HS-5 (cell line): ENCODE measurements around the gene CLEC14A.

ENCODE experiments used
- DNase-seq: peaks from one replicate; pipeline ENCODE4 v3.0.0-alpha.2; 2012; ENCODE audit warnings: low read depth

CLEC14A gene

DNA sequence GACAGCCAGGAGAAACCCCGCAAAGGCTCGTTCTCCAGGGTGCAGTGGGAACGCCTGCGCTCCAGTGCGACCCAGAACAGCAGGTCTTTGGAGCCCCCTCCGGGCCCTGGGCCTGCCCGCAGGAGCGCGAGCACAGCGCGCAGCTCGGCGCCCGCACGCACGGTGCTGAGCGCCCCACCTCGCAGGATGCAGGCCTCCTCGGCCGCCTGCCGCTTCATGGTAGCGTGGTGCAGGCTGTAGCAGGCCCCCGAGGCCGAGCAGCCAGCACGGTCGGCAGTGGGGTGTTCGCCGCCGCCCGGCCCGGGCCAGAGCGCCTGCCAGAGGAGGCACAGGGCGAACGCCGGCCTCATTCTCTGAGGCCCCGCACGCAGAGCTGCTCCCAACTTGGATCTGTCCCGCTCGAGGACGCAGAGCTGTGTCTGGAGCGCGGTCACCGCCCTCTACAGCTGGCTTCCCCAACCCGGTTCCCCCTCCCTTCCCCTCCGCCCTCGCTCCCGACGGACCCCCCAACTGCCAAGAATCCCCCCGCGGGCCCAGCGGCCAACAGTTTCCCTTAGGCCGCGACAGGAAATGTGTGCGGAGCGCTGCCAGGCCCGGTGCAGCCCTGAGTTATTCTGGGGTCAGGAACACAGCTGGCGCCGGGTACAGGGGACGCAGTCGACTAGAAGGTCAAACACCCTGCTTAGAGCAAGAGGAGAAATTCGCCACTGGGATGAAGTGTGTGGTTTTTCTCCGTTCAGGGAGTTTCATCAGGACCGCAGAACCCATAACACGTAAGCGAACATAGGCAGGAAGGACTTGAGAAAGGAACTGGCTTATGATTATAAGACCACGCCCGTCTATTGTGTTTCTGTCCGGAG lies at the start of gene CLEC14A:
Gene CLEC14A, minus strand, starts transcription at position 421 of the 860 bp plus-strand sequence. Its CDS starts 71 bp downstream, at position 350.
- no peak for DNase-seq

DNA sequence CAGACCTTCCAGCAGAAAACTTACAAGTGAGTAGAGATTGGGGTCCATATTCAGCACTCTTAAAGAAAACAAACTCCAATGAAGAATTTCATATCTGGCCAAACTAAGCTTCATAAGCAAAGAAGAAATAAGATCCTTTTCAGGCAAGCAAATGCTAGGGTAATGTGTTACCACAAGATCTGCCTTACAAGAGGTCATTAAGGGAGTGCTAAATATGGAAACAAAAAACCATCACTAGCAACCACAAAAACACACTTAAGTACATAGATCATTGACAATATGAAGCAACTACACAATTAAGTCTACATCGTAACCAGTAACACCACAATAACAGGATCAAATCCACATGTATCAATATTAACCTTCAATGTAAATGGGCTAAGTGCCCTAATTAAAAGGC lies 47.1 kb upstream of the CLEC14A start:
- no peak for DNase-seq

DNA sequence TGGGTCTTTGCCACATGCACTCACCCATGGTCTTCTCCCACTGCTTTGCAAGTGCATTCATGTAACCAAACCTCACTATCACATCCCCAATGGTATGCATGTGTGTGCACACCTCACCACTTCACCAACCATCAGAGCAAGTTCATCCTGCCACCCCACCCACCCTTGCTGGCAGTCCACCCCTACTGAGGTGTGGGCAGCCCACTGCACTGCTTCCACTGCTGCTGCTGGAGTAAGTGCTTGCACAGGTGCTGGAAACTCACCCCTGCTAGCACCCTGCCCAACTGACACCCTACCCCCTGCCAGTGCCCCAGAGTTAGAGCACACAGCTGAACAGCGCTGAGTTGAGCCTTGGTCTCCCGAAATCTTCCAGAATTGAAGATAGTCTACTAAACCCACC lies 46.1 kb upstream of the CLEC14A start:
- DNase-seq: no peak

- DNase-seq: no peak
These were observed 41.8 kb upstream of the CLEC14A start for GRCh38 chr14:38297681-38298080.

- no peak for DNase-seq
These were observed 36.0 kb upstream of the CLEC14A start for GRCh38 chr14:38291681-38292467.

DNA sequence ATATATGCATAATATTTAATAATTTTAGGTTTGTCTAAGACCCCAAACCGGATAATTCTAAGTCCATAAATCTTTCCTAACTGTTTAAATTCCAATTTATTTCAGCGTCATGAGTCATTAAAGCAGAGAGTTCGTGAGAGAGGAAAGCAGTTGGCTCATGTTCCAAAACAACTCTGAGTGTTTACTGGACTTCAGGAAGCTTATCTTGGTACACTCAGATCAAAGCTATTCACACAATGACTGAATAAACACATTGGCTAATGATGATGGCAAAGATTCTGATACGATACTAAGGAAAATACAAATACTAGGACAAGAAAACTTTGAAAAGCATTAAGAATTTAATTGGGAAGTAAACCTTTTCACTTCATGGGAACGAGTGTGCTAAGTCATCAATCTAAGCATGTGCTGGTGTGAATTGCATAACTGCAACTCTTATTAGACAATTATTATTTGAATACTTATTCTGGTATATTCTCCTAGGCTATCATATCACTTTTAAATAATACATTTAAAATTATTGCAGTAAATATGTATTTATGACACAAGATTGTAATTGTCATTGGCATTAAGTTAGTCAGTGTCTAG lies 34.8 kb upstream of the CLEC14A start:
- peak; percentile 74 for DNase-seq

GRCh38 chr14:38286452-38286851 lies 30.6 kb upstream of the CLEC14A start:
- DNase-seq: no peak

DNA sequence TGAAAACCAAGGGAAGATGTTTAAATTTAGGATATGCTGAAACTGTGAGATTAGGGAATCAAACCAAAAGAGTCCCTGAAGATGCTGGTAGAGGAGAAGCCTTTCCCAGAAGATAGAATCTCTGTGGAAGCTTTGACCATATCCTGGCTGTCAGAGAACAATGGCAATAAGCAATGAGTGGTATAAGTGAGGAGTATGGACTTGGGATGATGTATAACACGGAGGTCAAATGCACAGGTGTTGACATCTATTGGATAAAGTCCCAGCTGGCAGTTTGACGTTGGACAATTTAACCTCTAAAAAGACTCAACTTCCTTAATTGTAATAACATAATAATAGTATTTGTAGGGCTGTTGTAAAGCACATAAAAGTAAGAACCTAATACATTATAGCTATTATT lies 30.1 kb upstream of the CLEC14A start:
- no peak for DNase-seq

- no peak for DNase-seq
These were observed 27.0 kb upstream of the CLEC14A start for GRCh38 chr14:38282936-38283335.

DNA sequence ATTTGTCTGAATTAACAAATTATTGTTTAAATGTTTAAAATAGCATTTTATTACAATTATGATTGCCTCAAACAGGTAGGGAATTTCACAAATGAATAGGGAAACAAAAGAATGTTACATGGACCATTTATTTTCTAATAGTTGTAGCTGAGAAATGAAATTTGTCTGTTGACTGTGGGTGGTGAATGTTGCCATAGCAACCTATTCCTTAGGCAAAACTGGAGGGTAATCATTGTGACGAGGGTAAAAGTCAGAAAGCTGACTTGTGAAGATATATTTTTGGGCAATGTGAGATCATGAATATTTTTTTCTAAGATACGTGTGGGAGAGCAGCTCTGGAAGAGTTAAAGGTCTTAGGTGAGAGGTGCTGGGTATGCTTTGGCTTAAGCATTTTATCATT lies 24.2 kb upstream of the CLEC14A start:
- DNase-seq: no peak

DNA sequence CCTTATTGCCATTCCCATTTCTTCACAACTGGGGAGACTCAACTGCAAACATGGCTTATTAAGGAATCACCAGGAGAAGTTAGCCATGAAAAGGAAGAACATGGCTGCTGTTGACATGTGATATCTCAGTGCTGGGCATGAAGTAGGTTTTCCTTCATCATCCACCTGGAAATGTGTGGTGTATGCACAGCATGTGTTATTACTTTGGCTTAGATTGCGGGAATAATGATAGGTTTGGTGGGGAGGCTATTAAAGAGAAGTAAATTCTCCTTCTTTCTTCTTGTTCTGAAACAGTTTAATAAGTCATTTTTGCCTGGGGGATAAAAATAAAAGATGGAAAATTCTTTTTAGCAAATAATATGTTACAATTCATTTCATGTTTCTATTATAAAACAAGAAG lies 23.7 kb upstream of the CLEC14A start:
- no peak for DNase-seq

- DNase-seq: no peak
These were observed 22.1 kb upstream of the CLEC14A start for GRCh38 chr14:38278035-38278434.

GRCh38 chr14:38262844-38263243 lies 7.0 kb upstream of the CLEC14A start:
- DNase-seq: no peak

DNA sequence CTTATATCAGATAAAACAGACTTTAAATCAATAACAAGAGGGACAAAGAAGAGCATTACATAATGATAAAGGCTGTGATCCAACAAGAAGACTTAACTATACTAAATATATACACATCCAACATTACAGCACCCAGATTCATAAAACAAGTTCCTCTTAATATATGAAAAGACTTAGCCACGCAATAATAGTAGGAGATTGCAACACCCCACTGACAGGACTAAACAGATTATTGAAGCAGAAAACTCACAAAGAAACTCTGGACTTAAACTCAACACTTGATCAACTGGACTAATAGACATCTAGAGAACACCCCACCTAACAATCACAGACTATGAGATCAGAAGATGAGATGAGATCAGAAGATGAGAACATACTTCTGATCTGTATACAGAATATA lies 5.7 kb upstream of the CLEC14A start:
- no peak for DNase-seq

DNA sequence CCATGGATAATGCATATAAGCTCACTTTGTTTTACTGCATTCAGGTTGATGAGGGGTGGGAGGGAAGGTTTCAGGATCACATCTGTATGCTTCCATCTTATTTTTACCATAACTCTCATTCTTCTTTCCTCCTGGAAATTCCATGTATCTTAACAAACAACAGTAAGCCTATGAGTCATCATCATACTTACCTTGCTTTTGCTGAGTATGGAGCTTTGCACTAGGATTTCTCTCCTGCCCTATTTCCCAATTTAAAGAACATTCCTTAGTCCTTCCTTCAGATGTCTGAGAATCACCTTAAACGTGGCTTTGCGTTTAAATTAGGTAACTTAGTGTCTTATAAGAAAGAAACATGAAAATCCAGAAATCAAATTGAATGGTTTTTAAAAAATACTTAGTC lies 1.6 kb upstream of the CLEC14A start:
- DNase-seq: no peak

DNA sequence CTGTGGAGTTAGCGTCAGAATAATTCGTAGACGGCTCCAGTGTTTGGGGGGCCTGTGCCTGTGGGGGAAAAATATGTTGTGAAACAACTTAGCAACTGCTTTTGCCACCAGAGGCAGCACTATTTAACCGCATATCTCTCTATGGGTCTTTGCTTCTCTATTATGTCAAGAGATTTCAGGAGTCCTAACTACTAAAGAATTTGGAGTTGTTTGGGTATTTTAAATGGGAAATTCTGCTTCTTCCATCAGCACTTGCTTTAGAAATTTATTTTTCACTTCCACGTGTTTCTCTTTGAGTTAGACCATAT lies 594 bp upstream of the CLEC14A start:
- DNase-seq: no peak

DNA sequence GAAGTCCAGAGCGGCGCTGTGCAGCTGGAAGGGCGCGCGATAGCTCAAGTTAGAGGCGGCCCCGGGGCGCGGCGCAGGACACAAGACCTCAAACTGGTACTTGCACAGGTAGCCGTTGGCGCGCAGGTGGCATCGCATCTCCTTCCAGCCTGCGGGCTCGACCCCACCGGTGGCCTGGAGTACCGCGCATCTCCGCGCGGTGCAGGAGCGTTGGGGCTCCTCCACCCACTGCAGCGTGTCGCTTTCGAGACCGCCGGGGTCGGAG lies 553 bp downstream of the CLEC14A start:
- no peak for DNase-seq

- DNase-seq: no peak
These were observed 1.1 kb downstream of the CLEC14A start for GRCh38 chr14:38254571-38255407.

DNA sequence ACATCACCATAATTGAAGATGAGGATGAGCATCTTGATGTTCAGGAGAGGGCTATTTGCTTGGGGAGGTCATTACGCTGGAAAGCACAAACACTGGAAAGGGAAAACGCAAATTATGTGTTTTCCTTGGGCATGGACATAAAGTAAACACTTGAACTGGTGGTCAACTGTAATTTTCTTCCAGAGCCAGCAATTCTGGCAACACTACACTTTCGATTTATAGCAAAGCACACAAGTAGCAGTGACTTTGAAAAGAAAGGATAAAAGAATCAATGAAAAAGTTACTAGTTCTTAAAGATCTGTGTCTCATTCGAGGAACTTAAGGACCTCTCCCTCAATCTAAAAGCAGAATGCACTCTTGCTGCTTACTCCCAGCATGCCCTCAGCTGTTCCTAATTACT lies 2.2 kb downstream of the CLEC14A start:
- DNase-seq: no peak

GRCh38 chr14:38252066-38252710 lies 3.7 kb downstream of the CLEC14A start:
- no peak for DNase-seq

- no peak for DNase-seq
These were observed 5.6 kb downstream of the CLEC14A start for GRCh38 chr14:38250331-38250730.
